ENCODE measurements around the gene TMEM273.

TMEM273 gene

DNA sequence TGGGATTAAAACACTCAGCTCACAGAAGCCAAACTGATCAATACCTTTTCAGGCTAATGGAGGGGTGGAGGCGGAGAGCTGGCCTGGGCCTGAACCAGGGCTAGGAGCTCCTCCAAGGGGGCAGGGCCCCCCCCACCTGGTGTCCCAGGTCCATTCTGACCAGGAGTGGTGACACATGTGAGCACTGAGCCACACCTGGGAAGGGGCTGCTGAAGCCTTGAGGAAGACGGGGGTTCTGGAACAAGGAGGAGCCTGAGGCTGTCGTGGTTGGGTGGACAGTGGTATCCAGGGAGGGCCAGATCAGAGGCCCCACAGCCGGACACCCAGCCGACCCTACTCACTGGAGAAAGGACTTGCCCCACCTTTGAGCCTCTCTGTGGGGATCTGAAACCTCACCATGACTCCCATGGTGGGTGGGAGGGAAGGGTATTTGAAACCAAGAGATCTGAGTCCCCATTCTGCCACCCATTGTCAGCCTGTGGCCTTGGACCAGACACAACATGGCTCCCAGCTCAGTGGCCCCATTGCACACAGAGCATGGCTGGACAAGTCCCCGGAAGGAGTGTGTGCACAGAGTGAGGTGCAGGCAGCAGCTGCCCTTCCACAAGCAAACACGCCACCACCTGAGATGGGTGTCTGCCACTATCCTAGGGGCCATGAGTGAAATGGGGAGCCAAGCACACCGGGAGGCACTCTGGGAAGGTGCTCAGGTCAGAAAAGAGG lies 12.4 kb downstream of the TMEM273 start:
- no peak for DNase-seq (ENCODE audit: low spot score)

DNA sequence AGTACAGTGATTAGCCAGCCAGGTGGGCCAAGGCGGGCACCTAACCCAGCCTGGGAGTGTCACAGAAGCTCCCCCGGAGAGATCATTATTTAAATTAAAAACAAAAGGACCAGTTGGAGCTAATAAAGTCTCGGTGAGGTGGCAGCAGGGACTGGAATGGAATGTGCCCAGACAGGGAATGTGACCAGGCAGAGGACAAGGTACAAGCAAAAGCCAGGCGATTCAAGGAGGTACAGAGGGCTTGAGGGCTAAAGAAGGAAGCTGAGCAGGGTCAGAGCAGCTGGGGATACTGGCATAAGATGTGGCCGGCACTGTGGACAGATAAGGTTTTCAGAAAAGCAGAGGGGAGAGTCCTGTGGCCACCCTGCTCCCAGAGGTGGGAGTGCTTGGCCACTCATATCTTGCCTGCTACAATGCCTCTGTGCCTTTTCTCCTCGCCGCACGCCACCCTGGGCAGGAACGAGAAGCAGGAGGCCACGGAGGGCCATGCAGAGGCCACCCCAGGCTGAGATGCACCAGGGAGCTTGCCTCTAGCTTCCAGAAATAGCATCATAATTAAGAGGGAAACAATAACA lies 13.2 kb downstream of the TMEM273 start:
- DNase-seq (ENCODE audit: low spot score) = no peak

DNA sequence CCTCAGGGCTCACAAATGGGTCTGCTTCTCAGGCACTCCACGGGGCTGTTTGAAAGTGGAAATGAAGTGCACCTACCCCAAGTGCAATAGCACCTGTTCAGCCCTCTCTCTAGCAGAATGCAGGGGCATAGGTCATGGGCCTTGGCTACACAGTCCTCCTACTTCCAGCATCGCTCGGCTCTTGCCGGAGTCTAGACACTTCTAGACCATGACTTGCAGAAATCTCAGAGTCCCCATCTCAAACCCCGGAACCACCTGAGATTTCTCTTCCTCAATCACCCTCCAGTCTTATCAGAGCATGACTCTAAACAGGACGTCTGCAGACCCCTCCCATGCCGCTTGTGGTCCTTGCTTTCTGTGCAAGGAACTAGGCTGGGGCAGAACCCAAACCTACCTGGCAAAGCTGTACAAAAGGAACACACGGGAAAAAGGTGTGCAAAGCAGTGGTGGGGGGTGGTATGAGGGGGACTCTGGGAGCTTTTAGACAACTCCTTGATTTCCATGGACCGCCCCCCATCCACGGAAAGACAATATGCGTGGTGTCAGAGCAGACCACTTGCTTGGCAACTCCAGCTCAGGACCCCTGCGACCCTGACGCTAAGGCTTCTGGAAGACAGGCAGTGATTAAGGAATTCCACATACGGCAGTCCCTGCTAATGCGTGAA lies 13.8 kb downstream of the TMEM273 start:
- DNase-seq (ENCODE audit: low spot score) = no peak

DNA sequence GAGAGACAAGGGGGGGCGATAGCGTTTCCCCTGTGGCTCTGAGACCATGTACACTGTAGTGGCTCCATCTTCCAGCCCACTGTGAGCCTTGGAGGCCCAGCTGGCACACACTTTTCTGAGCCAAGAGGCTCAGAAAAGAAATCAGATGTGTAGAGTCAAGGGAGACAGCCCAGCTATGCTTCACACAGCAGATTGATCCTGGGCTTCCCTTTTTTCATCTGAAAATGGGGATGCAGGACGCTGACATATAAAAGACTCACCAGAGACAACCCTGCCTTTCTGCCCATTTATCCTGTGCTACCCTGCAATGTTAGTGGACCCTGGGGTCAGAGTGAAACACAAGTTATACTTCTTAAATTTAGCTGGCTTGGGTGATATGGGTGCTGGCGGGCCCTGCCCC lies 14.3 kb downstream of the TMEM273 start:
- DNase-seq (ENCODE audit: low spot score) = no peak

DNA sequence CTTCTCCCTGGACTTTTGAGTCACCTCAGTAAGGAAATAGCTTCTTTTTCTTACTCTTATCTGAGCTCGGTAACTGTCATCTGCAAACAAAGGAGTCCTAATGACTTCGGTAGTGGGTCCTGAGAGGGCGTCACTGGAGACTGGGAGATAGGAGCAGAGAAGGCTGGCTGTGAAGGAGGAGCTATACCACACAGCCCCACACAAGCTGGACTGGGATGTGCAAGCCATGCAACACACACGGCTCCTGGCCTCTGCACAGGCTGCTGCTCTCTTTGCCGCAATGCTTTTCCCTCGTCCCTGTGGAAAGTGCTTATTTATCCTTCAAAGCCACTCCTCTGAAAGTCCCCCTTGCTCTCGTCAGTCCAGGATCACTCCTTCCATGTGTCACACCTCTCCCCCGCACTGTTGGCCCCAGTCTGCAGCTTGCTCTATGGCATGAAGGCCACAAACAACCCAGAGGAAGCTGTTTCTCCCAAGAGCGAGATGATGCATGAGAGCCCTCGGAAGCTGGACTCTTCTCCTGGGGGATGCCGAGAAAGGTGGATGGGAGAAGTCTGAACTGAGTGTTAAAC lies 14.9 kb downstream of the TMEM273 start:
- DNase-seq (ENCODE audit: low spot score) = no peak

DNA sequence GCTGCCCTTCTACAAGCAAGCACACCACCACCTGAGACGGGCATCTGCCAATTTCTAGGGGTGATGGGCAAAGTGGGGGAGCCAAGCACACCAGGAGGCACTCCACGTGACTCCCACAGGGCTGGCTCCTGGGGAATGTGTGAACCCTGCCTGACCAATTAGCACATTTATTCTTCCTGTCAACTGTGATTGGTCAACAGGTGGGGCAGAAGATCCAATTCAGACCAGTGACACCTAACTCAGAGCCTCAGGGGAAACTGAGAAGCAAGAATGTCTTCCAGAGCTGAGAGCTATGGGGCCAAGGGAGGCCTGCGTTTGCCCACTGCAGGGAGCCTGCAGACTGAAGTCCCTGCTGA lies 15.4 kb downstream of the TMEM273 start:
- no peak for DNase-seq (ENCODE audit: low spot score)

DNA sequence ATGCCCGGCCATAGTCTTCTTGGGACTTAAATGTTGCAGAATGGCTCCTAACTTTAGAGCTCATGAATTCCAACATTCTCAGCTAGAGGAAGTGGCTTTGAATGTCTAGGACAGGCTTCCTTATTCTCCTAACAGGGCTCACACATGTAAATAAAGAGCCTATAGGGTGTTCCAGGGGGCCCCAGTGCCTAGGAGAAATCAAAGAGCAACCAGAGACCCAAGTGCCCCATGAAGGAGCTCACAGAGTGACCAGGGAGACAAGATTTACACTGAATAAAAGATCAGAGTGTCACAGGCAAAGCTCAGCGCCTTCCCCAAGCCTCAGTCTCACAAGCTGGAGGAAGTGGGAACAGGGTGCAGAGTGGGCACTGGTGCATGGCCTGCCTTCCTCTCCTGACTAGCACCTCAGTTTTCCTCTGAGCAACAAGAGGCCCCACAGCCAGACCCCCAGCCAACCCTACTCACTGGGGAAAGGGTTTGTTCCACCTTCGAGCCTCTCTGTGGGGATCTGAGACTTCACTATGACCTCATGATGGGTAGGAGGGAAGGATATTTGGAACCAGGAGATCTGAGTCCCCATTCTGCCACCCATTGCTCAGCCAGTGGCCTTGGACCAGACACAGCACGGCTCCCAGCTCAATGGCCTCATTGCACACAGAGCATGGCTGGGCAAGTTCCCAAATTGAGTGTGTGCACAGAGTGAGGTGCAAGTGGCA lies 16.0 kb downstream of the TMEM273 start:
- no peak for DNase-seq (ENCODE audit: low spot score)

DNA sequence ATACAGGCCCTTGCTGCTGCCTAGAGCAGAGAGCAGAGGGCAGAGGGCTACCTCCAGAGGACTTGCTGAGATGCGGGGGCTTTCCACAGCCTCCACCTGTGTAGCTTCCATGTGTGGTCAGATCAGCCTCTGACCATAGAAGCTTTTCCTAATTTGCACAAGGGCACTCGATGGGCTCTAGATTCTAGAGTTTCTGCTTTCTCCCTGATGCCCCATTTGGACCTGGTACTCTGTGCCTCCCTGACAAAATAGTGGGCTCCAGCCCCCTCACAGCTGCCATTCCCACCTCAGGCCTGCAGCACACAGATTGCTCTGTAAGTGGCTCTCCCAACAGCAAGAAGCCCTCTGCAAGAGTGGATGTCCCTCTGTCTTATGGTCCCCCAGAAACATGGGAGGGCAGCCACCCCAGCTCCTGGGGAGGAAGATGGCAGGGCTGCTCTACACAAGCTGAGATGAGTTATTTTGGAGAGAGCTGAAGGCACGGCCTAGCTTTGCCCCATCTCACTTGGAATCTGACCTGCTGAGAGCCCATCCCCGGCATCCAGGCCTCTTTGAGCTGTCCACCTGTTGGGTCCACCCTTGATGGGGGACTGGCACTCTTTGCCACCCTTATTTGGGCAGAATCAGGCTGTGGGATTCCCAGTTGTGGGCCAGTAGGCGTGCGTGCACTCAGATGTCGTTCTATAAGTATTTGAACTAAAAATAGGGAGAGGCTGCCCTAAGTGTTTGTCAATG lies 16.7 kb downstream of the TMEM273 start:
- DNase-seq (ENCODE audit: low spot score) = no peak

DNA sequence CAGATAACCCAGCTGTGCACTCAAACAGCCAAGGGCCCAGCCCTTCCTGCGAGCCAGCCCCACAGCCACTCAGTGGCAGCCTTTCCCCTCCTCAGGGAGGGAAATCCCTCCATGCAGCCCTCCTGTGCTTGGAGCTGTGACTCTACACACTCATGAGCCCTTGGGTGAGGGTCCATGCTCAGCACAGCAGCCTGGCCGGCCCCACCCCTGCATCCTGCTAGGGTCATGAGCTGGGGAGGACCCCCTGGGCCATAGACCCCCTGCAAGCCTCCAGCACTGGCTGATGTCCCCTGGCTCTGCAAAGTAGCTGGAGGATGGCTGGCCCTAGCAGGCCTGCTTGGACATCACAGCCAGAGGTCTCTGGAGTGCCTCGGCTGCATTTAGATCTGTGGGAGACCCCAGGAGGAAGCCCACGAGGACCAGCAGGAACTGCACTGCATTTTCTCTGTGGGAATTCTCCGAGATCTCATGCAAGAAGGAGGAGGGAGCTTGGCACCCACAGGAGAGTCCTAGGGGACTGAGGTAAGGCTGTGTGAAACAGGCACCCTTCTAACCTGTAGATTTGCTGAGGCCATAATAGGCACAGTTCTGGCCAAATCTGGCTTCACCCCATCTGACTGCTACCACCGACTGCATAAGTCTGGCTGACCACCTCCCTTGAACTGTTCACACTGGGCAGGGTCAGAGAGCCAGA lies 17.4 kb downstream of the TMEM273 start:
- no peak for DNase-seq (ENCODE audit: low spot score)

DNA sequence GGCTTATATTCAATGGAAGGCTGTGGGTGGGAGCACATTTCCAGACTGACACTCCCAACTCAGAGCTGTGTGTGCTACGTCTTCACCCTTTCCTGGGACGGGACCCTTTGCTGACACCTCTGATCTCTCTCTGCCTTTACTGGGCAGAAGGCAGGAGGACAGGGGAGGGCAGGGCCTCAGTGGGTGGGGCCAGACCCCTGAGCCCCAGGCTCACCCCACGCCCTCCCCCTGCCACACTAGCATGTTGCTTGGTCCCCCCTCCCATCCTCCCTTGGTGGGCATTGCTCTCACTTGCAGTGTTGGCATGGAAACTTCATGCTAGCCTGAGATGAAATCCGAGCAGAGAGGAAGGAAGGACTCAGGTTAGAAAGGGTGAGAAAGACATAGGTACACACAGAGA lies 18.4 kb downstream of the TMEM273 start:
- DNase-seq (ENCODE audit: low spot score) = no peak

DNA sequence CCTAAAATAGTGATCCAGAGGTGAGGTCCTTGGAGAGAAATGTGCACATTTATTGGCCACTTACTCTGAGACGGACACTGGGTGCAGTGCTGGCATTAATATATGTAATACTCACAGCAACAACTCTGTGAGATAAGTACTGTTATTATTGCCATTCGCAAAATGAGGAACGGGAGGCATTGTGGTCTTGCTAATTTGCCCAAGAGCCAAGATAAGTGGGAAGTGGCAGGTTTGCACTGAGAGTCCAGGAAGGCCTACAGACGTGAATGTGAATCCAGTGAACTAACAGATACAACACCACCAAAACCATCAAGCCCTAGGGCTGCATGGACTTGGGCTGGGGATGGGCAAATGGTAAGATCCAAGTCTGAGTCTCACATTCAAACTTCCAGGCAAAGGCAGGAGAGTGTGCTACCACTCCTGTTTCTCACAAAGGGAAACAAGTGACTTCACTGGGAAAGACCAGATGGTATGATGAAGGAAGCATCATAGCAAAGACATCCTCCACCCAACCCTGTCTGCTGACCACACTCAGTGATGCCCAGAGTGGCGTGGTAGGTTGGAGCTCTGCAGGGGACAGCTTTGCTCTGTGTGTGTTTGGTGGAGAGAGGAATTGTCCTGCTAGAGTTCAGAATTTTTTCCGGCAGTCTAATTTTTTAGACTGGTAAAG lies 19.2 kb downstream of the TMEM273 start:
- no peak for DNase-seq (ENCODE audit: low spot score)

DNA sequence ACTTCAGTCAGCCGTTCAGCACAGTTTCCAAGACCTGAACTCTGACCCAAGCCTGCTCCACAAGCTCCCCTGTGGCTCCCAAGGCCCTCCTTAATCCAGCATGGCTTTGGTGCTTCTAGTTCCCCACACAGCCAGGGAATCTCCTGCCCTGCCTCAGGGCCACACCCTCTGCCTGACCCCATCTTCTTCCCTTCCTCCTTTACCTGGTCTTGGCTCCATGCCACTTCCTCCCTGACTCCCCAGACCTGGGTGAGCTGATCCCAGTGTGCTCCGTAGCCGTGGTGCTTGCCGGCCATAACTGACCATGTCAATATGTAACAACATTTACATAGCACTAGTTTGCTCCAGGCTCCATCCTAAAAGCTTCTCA lies 20.0 kb downstream of the TMEM273 start:
- no peak for DNase-seq (ENCODE audit: low spot score)

DNA sequence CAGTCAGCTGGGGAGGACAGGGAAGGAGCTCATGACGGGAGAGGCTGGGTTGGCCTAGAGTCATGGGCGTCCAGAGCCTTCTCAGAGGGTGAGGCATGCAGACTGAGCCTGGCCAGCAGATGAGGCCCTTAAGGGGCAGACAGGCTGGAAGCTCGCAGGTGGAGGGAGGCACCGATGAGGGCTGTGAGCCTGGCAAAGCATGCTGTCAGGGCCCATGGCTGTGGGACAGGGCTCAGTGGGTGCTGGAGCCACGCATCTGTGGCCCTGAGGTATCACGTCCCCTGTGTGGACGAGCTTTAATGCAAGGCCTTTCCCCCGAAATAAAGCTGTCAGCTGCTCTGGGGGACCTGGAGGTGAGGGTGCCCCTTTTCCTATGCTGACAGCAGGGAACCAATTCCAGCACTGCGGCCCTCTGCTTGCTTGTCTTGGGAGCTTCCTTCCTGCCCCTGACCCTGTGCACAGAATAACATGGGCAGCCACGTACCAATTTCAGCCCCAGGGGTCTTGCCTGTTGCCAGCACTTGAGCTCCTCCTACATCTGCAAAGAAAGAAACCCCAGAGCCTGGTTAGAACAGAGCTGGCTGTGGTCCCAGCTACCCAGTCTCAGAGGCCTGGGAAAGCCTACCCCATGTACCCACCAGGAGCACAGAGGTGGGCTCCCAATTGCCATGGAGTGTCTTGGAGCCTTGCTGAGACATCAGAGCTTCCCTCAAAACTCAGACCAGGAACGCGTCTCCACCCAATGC lies 20.6 kb downstream of the TMEM273 start:
- no peak for DNase-seq (ENCODE audit: low spot score)

DNA sequence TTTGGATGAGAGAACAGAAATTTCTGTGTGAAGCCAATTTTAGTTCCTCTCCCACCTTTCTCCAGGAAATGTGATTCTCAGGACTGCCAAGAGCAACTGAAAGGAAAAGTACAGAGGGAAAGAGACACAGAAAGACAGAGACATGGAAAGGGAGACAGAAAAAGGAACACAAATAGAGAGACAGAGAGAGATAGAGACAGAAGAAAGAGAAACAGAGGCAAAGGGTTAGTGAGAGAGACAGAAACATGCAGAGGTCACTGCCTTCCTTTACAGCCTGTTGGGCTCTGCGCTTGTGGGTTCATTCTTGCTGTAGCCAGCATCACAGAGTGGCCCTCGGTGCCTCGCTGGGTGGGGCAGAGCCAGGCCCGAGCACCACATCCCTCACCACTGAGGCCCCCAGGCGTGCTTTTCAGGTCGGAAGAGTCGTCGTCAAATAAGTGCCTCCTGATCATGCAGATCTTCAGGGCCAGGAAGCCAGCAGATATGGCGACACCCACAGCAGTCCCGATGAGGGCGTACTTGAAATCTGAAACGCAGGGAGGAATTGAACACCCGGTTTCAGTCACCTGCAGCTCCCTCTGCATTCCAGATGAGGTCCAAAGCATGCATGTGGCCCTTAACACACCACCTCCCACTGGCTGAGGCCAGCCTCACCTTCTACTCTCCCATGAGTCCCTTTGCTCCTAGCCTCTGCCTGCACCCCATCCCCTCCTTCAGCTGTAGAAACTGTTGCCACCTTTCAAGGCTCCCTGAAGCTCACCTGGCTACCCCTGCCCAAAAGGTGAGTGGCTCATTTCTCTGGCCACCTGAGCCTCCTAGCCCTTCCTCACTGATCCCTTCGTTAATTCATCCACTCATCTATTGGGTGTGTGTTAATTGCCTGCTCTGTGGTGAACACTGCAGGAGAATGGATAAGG lies 21.4 kb downstream of the TMEM273 start:
- no peak for DNase-seq (ENCODE audit: low spot score)

DNA sequence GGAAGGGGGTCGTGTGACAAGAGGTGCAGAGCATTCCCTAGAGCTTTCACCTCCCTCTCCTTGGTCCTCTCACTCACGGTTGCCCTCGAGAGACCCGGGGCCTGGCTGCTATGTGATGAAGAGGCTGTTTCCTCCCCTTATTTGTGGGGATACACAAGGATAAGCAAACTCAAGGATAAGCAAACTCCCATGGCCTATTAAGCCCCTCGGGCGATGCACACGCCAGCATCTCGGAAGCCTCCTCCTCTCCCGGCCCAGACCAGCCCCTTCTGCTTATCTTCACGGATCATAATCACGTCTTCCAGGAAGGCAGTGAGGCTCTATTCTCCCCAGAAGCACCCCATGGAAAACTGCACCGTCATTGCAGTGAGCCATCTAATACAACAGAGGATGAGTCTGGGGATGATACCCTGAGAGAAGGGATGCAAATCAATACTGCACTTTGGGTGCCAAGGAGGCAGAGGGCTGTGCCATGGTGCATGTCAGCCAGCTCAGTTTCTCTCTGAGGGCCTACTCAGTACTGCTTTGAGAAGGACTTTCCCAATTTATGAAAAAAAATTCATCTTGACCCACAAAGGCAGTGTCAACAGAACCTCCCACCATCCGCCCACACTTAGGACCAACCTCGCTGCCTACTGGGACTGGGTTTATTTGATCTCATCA lies 22.2 kb downstream of the TMEM273 start:
- no peak for DNase-seq (ENCODE audit: low spot score)

DNA sequence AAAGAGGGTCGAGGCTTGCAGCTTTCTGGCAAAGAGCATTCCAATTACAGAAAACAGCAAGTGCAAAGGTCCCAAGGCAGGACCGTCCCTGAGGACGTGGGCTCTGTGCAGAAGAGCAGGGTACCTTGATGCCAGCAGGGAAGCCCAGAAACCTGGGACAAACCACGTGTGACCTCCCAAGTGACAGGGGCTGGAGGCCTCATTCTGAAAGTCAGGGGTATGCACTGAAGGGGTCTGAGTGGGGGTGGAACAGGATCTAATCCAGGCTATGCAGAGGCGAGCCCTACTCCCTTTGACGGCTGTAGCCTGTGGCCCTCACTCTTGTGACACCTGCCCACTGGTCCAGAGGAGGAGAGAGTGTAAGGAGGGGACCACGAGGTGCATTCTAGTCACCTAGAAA lies 22.9 kb downstream of the TMEM273 start:
- DNase-seq (ENCODE audit: low spot score) = no peak

DNA sequence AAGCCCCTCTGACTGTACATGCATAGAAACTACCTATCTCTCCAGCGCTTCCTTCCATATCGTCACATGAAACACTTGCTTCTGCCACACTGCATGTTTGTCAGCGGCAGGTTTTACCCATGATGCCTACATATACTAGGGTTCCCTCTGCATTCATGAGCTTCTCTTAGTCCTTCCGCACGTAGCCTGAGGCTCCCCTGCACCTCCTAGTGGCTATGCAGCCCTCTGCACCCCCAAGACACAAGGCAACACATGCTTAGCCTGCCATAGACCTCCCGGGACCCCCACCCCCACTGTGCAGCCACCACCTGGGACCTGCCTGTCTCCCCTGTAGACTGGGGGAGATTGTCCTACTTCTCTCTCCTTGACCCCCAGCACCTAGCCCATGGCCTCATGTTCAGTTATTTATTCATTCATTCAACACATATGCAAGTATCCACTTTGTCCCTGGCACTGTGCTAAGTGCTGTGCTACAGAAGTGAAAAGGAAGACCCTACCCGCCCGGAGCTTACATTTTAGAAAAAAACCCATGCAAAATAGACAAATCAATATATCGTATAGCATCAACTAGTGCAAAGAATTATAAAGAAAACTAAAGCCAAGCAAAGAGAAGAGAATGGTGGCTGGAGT lies 23.5 kb downstream of the TMEM273 start:
- DNase-seq (ENCODE audit: low spot score) = peak; percentile 56

DNA sequence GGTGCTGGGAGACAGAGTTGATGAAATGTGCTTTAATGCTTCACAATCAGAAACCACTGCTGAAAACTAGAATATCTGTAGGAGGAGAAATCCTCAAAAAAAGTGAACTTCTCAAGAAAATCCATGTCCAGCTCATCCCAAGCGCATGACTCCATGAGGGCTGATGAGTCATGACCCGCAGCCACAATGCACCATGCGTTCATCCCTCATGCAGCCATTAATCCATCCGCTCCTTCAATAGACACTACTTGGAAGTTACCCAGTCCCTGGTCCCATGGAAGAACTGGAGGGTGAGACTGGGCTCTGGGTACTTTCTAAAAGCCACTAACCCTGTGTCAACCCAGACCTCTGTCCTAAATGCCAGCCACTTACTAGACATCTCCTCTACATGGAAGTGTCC lies 24.4 kb downstream of the TMEM273 start:
- no peak for DNase-seq (ENCODE audit: low spot score)

All from activated CD4-positive, alpha-beta T cell treated with anti-CD3 and anti-CD28 coated beads, Interleukin-2, Interleukin-4, amounts not matched to agents 100 ng/mL and 50 ng/mL, durations not matched to agents 16 hours and 8 hours (primary cell).